Measurements from ENCODE around the gene MGAT2. TPM values are rescaled to one million over a fixed set of nuclear protein-coding genes. Genes with fewer than 3 reads are reported as not detected.
A peak's percentile ranks its signal among the peaks of the same experiment; 100 is the strongest.

The MGAT2 gene
- total and polyA plus RNA-seq, 9 of the 15 experiments (the other 6 are each of a cell fraction or from before 2014, with no cell fraction given) = 0.03 to 33.3 (median 24.6) TPM; not detected in 1

DNA sequence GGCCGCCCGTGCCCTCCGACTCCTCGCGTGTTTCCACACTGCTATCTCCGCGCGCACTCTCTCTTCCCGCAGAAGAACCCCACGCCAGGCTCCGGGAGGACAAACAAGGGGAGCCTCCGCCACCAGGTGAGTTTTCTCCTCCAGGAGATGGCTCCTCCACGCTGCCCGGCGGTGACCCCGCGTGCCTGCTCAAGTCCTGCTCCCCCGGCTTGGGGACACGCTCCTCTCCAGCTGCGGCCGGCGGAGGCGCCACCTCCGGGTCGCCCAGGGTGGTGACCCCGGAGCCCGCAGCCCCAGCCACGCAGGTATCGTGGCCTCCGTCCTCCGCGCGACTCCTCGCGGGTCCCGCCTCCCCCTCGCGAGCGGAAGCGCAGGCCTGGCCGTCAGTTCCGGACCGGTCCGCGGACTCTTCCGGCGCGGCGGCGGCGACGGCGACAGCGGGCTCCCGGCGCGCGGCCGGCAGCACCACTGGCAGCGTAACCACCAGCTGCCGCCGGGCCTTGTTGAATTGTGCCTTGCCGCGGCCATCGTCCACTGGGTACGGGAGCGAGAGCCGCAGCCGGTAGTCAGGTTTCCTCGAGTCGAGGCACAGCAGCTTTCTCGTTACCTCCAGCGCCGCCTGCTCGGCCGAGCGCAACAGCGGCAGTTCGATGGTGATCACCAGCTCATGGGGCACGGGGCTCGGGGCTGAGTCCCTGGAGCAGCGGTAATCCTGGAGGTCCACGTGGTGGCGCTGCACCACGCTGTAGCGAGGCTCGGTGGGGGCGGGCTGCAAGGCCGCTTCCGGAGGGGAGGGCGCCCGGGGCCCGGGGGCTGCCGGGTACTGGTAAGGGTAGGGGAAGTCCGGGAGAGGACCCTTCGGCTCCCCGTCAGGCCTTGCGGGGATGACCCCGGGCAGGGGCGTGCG, 13.3 kb downstream of the MGAT2 start (continued):
- TF ChIP-seq FOXP1 (CRISPR knock-in tag; IDR thresholded peaks at IDR 0.05) (no peak), TCF7L2 (IDR thresholded peaks at IDR 0.05; ENCODE audit: low read depth, low read length) (no peak), U2AF1 (optimal IDR thresholded peaks at IDR 0.05; ENCODE audit: low read depth, low read length) (peak; percentile 16), DDX20 (tag; IDR thresholded peaks at IDR 0.05; ENCODE audit: low read depth) (no peak), SFPQ (IDR thresholded peaks at IDR 0.05; ENCODE audit: low read depth, low read length) (no peak), PPARD (CRISPR knock-in tag; IDR thresholded peaks at IDR 0.05) (no peak), CXXC5 (CRISPR knock-in tag; IDR thresholded peaks at IDR 0.05) (peak; percentile 88), EGR1 (conservative IDR thresholded peaks at IDR 0.05) (peak; percentile 88), GTF2A2 (tag; IDR thresholded peaks at IDR 0.05) (no peak), JUN (IDR thresholded peaks at IDR 0.05; ENCODE audit: borderline replicate concordance, low read depth, low read length) (no peak), JUN (CRISPR knock-in tag; IDR thresholded peaks at IDR 0.05; ENCODE audit: borderline replicate concordance) (no peak; the same call in 1 of the 2 replicates), RHOXF2B (CRISPR knock-in tag; conservative IDR thresholded peaks at IDR 0.05) (no peak), TCF15 (CRISPR knock-in tag; IDR thresholded peaks at IDR 0.05) (no peak), NR2F6 (CRISPR knock-in tag; IDR thresholded peaks at IDR 0.05) (no peak), TAF1 (IDR thresholded peaks at IDR 0.05; ENCODE audit: control insufficient read depth, extremely low read depth, insufficient read depth, low read length, severe bottlenecking) (peak; percentile 23), ZFPM2 (CRISPR knock-in tag; IDR thresholded peaks at IDR 0.05) (no peak), BHLHE40 (IDR thresholded peaks at IDR 0.05; ENCODE audit: low read length) (peak; percentile 15; the same call in 1 of the 2 replicates), XRCC5 (IDR thresholded peaks at IDR 0.05; ENCODE audit: low read depth, low read length) (no peak), ZBTB1 (CRISPR knock-in tag; IDR thresholded peaks at IDR 0.05; ENCODE audit: borderline replicate concordance, low read depth) (peak; percentile 91), CC2D1A (IDR thresholded peaks at IDR 0.05) (0 out of 2 replicates have a peak, but pooled peaks have one; percentile 14), HNRNPH1 (optimal IDR thresholded peaks at IDR 0.05; ENCODE audit: low read depth, low read length) (no peak), ARHGAP35 (IDR thresholded peaks at IDR 0.05; ENCODE audit: partially characterized antibody) (no peak), ZNF354B (CRISPR knock-in tag; IDR thresholded peaks at IDR 0.05) (no peak), KHSRP (IDR thresholded peaks at IDR 0.05) (no peak), PHF8 (IDR thresholded peaks at IDR 0.05; ENCODE audit: borderline replicate concordance, low read length) (peak; percentile 92; the same call in 1 of the 2 replicates)
- TF ChIP-seq, protein P1, sequence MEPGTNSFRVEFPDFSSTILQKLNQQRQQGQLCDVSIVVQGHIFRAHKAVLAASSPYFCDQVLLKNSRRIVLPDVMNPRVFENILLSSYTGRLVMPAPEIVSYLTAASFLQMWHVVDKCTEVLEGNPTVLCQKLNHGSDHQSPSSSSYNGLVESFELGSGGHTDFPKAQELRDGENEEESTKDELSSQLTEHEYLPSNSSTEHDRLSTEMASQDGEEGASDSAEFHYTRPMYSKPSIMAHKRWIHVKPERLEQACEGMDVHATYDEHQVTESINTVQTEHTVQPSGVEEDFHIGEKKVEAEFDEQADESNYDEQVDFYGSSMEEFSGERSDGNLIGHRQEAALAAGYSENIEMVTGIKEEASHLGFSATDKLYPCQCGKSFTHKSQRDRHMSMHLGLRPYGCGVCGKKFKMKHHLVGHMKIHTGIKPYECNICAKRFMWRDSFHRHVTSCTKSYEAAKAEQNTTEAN (CRISPR knock-in tag; IDR thresholded peaks at IDR 0.05) = 0 out of 2 replicates have a peak, but pooled peaks have one; percentile 41

All from K562 (cell line).